Fibroblast of gingiva (primary cell): ENCODE measurements around the gene LRRC37A3.
"Not testable (repeated sequence)": the region's sequence is repeated elsewhere in the genome, so short reads cannot be mapped to it uniquely, and the experiment has no call there.

Experiments
- DNase-seq: peaks from one replicate; pipeline ENCODE4 v3.0.0-alpha.2; 2011; ENCODE audit warnings: low read depth

The LRRC37A3 gene

DNA sequence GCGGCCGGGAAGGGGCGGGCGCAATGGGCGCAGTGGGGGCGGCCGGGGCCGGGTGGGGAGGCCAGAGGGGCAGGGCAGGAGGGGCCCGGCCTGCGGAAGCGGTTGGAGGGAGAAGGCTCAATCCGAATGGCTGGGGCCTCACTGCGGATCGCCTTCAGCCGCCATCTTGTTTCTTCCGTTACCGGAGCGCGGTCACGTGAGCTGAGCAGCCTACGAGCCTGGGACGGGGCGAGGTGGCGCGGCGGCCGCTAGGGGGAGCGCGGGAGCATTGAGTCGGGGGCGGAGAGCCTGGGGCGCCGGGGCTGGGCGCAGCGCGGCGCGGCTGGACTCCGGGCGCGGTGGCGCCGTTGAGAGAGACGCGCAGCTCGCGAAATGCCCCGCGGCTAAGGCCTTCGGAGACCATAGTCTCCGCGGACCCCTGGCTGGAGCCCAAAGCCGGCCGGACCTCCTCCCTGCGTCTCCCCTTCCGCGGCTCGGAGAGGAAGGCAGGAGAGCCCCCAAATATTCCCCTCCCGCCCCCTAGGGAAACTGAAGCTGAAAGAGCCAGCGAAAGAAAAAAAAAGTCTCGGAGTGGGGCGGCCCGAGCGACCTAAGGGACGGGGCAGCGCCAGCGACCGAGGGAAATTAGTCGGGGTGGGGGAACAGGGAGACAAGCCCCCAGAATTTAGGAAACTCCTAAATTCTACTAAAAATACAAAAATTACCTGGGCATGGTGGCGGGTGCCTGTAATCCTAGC is at the start of gene LRRC37A3:
Gene LRRC37A3, minus strand, starts transcription at position 190 of the 737 bp plus-strand sequence. CDS start 22,221 bp downstream, outside the sequence.
- peak; percentile 89 for DNase-seq

DNA sequence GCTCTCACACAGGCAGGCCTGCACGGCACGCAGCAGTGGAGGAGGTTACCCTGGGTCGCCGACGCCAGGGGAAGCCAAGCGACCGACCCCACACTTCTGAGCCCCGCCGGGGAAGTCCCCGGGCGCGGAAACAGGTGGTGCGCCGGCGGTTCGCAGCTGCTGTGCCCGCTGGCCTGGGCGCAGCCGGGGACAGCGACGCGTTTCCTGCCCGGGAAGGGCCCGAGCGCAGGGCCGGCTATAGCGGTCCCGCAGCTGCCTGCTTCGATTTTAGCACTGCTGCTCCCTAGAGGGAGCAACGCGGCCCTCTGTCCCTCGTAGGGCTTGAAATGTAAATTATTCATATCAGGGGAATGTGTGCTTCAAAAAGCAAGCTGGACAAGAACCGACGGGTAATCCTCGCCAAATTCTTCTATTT is 46.6 kb upstream of the LRRC37A3 start:
- DNase-seq: peak; percentile 56

DNA sequence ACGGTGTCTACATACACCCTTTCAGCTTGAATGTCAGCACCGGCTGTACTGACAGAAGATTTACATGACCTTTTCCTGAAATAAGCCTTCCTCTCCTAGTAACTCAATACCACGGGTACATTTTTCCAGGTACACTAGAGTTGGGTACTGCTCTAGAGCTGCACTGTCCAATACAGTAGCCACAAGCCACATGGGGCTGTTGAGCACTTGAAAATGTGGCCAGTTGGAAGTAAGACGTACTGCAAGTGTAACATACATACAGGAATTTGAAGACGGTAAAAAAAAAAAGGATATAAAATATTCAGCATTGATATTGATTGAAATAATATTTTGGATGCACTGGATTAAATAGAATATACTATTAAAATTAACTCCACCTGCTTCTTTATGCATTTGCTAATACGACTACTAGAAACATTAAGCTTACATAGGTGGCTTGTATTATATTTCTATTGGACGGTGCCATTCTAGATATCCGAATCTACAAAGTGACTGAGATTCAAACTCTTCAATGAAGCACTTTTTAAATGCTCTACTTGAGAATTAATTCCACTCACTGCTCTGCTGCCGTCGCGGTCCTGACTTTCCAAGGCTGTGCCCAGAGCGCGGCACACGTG is 46.1 kb upstream of the LRRC37A3 start:
- not testable (repeated sequence) for DNase-seq

DNA sequence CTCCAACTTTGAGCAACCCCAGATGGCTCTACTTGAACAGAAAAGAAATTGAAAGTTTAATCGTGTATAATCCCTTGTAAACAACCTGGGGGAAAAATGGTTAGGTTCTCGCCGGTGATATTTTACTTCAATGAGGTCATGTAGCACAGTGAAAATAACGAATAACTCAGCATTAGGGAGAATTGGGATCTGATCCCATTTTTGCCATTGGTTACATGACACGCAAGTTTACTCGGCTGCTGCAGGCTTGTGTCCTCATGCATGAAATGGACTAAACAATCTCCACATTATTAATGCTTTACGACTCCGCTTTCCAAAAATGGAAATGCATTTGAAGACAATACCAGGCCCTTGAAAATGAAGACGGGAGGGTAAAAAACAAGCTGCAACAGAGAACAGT is 45.5 kb upstream of the LRRC37A3 start:
- no peak for DNase-seq

DNA sequence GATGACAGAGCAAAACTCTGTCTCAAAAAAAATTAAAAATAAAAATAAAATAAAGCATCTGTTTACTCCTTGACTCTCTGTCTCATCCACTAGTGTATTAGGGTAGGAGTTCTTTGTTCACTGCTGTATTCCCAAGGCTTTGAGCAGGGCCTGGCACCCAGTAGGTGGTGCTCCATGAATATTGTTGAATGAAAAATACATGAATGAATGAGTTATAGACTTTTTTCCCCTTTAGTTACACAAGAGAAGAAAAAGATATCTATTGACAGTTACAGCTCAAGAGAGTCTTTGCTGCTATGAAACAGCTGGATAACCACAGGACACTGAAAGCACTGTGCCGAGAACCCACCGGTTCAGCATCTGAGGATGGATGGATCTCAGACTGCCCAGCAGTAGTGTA is 44.5 kb upstream of the LRRC37A3 start:
- DNase-seq: not testable (repeated sequence)

DNA sequence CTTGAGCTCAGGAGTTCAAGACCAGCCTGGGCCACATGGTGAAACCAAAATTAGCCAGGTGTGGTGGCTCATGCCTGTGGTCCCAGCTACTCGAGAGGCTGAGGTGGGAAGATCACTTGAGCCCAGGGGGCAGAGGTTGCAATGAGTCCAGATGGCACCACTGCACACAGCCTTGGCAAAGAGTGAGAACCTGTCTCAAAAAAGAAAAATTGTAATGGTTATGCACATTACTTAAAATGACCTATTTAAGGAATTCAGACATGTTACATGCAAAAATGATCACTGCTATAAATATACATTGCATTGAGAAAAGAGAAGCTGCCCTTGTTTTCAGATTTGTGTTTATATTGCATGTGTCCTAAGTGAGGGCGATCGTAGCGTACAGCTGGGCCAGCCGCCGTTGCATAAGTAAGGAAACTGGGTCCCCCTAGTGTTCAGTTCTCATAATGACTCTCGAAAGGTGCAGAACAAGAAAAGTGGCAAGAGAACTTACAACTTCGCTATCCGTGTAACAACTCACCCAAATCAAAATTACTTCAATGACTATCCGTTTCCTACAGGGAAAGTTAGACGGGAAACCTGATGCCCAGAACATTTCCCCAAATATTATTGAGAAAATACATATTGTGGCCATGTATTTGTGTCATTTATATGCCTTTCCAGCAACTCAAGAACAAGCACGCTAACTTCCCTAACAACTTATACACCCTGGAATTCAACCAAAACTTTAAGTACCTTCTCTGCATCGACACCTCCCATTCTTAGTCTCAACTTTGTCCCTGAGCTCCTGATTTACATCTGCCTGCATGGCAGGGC is 42.5 kb upstream of the LRRC37A3 start:
- DNase-seq: peak; percentile 62

DNA sequence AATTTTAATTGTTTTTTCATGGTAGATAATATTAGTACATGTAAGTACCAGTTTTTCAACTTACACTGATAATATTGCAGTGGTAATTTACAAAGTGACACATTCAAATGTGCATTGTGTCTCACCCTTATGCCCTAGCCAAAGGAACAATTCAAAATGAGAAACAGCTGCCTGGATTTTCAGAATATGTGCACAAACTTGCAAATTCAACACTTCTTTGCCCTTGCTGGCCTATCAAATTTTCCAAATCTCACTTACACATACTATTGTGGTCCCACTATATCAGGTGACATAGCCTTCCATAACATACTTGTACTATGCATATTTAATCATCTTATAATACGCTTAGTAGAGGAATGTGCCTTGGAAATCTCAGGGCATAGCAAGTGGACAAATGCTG is 32.6 kb upstream of the LRRC37A3 start:
- no peak for DNase-seq

DNA sequence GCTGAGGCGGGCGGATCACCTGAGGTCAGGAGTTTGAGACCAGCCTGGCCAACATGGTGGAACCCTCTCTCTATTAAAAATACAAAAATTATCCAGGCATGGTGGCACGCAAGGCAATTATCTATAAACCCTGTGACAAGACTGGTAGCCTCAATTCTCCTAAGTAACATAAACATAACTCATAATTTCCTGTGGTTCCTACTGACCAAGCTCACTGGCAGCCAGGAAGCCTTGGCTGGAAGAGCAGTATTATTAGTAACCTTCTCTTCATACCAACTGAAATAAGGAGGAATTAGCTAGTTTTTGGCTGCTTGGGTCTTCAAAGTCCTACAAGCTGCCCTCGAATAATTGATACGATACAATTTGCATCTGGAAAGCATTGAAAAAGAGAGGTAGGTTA is 31.6 kb upstream of the LRRC37A3 start:
- no peak for DNase-seq

DNA sequence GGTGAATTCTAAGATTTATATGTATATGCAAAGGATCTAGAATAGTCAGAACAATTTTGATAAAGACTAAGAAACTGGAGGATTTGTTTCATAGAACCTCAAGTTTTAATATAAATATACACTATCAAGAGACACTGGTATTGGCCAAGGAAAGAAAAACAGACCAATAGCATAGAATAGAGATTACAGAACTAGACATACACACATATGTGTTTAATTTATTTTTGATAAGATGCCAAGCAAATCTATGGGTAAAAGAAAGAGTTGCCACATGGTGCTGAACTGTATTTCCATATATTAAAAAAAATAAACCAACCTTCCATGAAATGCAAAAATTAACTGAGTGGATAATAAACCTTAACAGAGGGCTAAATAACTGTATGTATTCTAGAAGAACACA is 27.9 kb upstream of the LRRC37A3 start:
- no peak for DNase-seq

DNA sequence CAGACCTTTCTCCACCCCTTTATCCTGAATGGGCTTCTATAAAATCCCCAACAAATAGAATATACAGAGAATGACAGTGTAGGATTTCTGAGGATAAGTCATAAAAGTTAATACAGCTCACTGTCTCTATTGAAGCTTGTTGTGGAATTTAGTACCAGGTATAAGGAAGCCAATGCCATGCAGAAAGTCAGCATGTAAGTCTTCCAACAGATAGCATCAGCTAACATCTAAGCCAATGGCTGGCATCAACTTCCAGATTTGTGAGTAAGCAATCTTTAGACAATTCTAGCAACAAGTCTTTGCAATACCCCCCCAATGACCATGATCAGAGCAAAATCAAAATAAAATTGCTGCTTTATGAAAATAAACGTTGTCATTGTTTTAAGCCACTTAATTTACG is 22.5 kb upstream of the LRRC37A3 start:
- no peak for DNase-seq

DNA sequence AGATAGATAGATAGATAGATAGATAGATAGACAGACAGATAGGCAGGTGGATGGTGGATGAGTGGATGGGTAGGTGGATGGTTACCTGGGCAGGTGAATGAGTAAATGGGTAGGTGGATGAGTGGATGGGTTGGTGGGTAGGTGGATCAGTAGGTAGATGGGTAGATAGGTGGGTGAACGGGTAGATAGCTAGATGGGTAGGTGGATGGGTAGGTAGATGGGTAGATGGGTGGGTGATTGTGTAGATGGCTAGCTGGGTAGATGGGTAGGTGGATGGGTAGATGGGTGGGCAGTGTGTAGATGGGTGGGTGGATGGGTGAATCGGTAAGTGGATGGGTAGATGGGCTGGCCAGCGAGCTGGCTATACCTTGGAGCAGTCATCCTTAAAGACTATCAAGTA is 21.8 kb upstream of the LRRC37A3 start:
- no peak for DNase-seq

DNA sequence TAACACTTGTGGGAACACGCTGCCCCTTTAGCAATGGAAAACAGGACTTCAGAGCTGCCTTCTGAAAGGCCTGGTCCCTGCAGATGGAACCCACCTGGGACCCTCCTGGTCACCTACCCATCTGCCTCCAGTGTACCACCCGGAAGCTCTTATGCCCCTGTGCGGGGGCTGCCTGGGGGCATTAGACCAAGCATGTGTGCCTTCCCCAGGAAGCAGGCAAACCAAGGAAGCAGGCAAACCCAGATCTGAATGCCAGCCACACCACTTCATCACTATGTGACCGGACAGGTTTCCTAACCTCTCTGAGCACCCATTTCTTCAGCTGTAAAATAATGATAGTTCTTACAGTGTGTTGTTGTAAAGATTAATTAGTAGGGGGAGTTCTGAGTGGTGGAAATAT is 20.8 kb upstream of the LRRC37A3 start:
- no peak for DNase-seq

DNA sequence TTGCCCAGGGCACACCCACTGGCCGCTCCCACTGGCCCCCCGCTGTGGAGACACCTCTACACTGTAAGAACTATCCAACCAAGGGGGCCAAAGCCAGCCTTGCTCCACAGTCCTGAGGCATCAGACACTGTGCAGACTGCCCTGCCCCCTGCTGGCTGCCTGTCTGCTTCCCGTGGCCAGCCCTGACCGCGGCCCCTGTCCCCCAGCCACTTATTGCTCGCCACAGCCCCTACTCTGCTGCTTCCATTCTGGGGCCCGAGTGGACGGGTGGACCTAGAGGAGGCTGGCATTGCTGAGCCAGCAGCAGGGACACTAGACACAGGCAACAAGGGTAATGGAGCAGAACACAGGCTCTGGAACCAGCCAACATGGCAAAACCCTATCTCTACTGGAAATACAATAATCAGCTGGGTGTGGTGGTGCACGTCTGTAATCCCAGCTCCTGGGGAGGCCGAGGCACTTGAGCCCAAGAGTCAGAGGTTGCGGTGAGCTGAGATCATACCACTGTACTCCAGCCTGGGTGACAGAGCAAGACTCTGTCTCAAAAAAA is 19.7 kb upstream of the LRRC37A3 start:
- no peak for DNase-seq

DNA sequence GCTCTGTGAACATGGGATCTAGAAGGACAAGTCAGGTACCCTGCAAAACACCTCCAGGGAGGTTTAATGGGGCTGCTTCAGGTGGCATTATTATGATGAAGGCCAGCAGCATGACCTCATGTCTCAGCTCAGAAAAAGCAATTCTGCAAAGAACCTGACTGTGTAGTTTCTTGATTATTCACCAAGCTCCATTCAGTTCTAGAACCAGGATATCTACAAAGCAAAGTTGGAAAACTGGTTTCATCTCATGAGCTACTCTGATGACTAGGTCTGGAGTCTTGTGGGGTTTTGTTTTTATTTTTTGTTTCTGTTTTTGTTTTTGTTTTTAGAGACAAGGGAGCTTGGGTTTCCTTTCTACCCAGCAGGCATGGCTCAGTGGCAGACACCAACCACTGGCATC is 19.0 kb upstream of the LRRC37A3 start:
- DNase-seq: no peak

DNA sequence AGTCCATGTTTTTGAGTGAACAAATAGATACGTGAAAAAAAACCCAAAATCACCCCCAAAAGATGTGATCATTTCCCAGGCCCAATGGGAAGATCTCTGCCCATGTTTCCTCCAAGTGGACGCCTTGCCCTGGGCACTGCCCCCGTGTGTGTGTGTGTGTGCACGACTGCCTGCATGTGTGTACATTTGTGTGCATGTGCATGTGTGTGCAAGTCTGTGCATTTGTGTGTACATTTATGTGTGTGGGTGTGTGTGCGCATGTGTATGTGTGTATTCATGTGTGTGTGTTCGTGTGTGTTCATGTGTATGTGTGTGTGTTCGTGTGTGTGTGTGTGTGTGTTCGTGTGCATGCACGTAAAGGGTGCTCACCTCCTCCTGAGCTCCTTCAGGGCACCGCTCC is 16.8 kb upstream of the LRRC37A3 start:
- DNase-seq: no peak

DNA sequence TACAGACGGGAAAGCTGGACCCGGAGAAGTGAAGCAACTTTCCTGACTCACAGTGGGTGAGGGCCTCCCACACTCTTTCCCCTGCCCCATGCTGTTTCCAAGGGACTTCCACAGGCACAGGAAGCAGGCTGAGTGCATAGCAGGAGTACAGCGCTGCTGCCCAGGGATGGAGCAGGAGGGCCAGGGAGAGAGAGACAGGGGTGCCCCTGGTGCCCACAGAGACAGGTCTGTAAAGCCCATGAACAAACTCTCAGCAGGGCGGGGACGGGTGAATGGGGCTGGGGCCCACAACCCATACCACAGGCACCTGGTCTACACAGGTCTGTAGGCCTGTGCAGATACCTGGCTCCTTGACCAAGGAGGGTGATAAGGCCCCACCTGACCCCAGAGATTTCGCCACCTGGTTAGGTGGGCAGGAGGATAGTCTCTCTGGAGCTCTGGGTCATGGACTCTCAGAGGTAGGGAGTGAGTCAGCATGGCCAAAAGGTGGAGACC is 15.1 kb upstream of the LRRC37A3 start:
- not testable (repeated sequence) for DNase-seq

DNA sequence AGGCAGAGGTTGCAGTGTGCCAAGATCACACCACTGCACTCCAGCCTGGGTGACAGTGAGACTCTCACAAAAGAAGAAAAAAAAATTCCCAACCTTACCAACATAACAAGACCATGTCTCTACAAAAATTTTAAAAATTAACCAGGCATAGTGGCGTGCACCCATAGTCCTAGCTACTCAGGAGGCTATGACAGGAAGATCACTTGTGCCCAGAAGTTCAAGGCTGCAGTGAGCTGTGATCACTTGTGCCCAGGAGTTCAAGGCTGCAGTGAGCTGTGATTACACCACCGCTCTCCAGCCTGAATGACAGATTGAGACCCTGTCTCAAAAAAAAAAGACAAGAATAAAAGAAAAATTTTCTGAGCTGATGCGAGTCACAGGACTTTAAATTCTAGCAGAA is 13.6 kb upstream of the LRRC37A3 start:
- DNase-seq: not testable (repeated sequence)

DNA sequence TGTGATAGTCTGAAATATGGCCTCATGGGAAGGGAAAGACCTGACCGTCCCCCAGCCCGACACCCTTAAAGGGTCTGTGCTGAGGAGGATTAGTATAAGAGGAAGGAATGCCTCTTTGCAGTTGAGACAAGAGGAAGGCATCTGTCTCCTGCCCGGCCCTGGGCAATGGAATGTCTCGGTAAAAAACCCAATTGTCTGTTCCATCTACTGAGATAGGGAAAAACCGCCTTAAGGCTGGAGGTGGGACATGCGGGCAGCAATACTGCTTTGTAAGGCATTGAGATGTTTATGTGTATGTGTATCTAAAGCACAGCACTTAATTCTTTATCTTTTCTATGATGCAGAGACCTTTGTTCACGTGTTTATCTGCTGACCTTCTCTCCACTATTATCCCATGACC is 11.1 kb upstream of the LRRC37A3 start:
- DNase-seq: not testable (repeated sequence)

DNA sequence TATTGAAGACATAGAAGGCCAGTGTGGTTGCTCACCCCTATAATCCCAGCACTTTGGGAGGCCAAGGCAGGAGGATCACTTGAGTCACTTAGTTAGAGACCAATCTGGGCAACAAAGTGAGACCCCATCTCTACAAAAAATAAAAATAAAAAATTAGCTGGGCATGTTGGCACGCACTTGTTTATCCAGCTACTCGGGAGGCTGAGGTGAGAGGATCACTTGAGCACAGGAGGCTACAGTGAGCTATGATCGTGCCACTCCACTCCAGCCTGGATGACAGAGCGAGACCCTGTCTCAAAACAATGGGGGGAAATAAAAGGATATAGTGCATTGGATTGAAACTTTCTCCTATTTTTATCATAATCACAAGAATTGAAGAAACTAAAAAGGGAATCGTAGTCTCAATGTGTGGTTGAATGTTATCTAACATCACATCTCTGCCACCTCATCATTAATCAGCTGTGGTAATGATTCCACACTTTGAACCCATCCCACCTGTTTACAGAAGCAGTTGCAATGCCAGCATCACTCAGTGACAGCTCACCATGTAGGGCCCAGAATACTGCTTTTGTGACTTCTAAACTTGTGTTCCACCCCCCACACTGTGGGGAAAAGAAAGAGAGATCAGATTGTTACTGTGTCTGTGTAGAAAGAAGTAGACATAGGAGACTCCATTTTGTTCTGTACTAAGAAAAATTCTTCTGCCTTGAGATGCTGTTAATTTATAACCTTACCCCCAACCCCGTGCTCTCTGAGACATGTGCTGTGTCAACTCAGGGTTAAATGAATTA is 10.3 kb upstream of the LRRC37A3 start:
- not testable (repeated sequence) for DNase-seq

DNA sequence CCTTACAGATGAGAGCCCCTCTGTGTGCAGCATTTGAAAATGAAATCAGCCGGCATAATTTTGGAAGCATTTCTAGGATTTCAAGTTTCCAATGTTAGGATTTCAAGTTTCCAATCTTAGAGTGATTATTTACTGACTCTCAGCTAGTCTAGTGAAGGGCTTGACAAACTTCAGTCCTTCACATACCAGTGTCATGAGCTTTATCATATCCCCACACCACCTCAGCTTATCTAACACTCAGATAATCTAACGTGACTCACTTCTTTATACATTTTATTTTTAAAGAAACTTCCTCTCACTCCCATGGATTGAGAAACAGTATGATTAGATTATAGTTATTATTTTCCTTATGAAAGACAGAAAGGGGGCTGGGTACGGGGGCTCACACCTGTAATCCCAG is 9.4 kb upstream of the LRRC37A3 start:
- not testable (repeated sequence) for DNase-seq

DNA sequence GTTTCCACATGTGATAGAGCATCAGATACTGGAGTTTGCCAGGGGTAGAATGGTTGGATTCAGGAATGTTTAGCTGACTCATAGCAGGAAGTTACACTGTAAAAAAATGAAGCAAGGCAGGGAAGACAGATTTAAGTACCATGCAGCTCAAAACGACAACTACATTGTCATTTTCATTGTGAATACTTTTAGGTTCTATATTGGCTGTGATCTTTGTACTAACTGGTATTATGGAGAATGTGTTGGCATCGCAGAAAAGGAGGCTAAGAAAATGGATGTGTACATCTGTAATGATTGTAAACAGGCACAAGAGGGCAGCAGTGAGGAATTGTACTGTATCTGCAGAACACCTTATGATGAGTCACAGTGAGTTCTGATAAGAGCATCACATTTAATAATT is 8.2 kb upstream of the LRRC37A3 start:
- DNase-seq: peak; percentile 31

DNA sequence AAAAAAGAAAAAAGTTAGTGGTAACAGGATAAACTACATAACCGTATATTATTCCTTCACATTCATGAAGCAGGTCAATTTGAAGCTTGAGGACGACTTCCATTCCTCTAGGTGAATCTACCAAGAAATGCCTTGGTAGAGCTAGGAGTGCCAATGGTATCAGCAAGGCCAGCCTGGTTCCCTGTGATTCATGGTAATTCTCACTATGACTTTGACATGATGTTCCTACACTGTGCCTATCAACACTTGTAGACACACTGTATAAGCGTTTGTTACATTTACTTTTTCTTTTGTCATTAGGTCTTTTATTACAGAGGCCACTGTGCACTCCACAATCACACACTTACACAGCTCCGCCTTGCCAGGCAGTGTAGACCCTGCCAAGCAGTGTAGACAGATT is 7.2 kb upstream of the LRRC37A3 start:
- DNase-seq: not testable (repeated sequence)
